Measurements from ENCODE around the gene LRP1B.

DNA sequence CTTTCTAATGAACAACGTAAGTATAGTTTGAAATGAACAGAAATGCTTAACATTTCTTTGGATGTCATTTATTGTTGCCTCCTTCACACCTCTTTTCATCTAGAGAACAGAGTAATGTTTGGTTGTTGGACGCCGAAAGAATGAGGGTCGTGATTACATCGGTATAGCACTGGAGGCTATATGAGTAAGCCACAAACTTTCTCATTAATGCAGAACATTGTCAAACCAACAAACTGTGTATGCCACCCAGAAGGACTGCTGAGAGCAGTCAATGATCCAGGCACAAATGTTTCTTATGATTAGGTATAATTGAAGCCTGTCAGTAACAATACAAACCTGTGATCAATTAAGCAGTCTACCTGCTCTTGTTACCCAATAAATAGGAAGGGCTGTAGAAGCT lies 1855.9 kb downstream of the LRP1B start:
- TF ChIP-seq, protein P1, sequence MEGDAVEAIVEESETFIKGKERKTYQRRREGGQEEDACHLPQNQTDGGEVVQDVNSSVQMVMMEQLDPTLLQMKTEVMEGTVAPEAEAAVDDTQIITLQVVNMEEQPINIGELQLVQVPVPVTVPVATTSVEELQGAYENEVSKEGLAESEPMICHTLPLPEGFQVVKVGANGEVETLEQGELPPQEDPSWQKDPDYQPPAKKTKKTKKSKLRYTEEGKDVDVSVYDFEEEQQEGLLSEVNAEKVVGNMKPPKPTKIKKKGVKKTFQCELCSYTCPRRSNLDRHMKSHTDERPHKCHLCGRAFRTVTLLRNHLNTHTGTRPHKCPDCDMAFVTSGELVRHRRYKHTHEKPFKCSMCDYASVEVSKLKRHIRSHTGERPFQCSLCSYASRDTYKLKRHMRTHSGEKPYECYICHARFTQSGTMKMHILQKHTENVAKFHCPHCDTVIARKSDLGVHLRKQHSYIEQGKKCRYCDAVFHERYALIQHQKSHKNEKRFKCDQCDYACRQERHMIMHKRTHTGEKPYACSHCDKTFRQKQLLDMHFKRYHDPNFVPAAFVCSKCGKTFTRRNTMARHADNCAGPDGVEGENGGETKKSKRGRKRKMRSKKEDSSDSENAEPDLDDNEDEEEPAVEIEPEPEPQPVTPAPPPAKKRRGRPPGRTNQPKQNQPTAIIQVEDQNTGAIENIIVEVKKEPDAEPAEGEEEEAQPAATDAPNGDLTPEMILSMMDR (IDR thresholded peaks at IDR 0.05) = no peak
- TF ChIP-seq POLR2A (IDR thresholded peaks at IDR 0.05) (no peak), POLR2AphosphoS5 (IDR thresholded peaks at IDR 0.05) (no peak)
